ENCODE measurements around the gene CCDC183. TPM values are rescaled to one million over a fixed set of nuclear protein-coding genes. Genes with fewer than 3 reads are reported as not detected.
"Not testable (repeated sequence)": the region's sequence is repeated elsewhere in the genome, so short reads cannot be mapped to it uniquely, and the experiment has no call there.

The CCDC183 gene
- total and polyA plus RNA-seq, 9 donors = 0.47 to 11.8 (median 5.7) TPM

- TF ChIP-seq EP300 (IDR thresholded peaks at IDR 0.05) = no peak
- TF ChIP-seq POLR2A (IDR thresholded peaks at IDR 0.05) = no peak
- no peak for TF ChIP-seq CTCF (IDR thresholded peaks at IDR 0.05)
Measured at GRCh38 chr9:136753371-136754058, 42.6 kb upstream of the CCDC183 start.

GRCh38 chr9:136754059-136754572 lies 42.0 kb upstream of the CCDC183 start:
- Histone ChIP-seq H3K4me1 (ENCODE audit: insufficient read depth) (no peaks in the 10 kb centered on the region), H3K9me3 (no peaks in the 10 kb centered on the region), H3K27me3 (no peaks in the 10 kb centered on the region), H3K4me3 (no peak overlapping the region), H3K27ac (no peak overlapping the region), H3K36me3 (no peaks in the 10 kb centered on the region)
- DNase-seq = no peak
- 76 to 82% (median 76%) methylated on average over 17 of the region's 17 CpGs for WGBS, 3 donors
- TF ChIP-seq POLR2A (IDR thresholded peaks at IDR 0.05) (no peak), CTCF (IDR thresholded peaks at IDR 0.05) (no peak), EP300 (IDR thresholded peaks at IDR 0.05) (no peak)
- intact Hi-C loops (cut with DNase I) = no loop called here

More at GRCh38 chr9:136753371-136754058, 42.6 kb upstream of the CCDC183 start:
- intact Hi-C loops (cut with DNase I) = no loop called here
- no peak overlapping the region for H3K27ac ChIP-seq
- H3K4me1 ChIP-seq (ENCODE audit: insufficient read depth) = no peaks in the 10 kb centered on the region
- no peaks in the 10 kb centered on the region for H3K9me3 ChIP-seq
- WGBS, 3 donors = 81 to 88% (median 87%) methylated on average over 29 to 31 of the region's 31 CpGs
- H3K4me3 ChIP-seq = no peak overlapping the region
- no peak for DNase-seq
- H3K27me3 ChIP-seq = no peaks in the 10 kb centered on the region
- H3K36me3 ChIP-seq = no peaks in the 10 kb centered on the region

- no peak overlapping the region for H3K4me3 ChIP-seq
- H3K27me3 ChIP-seq = no peaks in the 10 kb centered on the region
- intact Hi-C loops (cut with DNase I) = no loop called here
- H3K27ac ChIP-seq = no peak overlapping the region
- WGBS, 3 donors = 71 to 75% (median 74%) methylated on average over 24 of the region's 24 CpGs
- H3K4me1 ChIP-seq (ENCODE audit: insufficient read depth) = no peaks in the 10 kb centered on the region
- no peaks in the 10 kb centered on the region for H3K9me3 ChIP-seq
- no peak for DNase-seq
- no peaks in the 10 kb centered on the region for H3K36me3 ChIP-seq
- TF ChIP-seq EP300 (IDR thresholded peaks at IDR 0.05) (no peak), POLR2A (IDR thresholded peaks at IDR 0.05) (no peak), CTCF (IDR thresholded peaks at IDR 0.05) (no peak)
Measured at GRCh38 chr9:136754626-136755301, 41.4 kb upstream of the CCDC183 start.

GRCh38 chr9:136755302-136756133 lies 40.6 kb upstream of the CCDC183 start:
- H3K27me3 ChIP-seq; intact Hi-C loops (cut with DNase I); H3K27ac ChIP-seq; H3K4me3 ChIP-seq; H3K36me3 ChIP-seq; H3K4me1 ChIP-seq (ENCODE audit: insufficient read depth); DNase-seq; H3K9me3 ChIP-seq: not testable (repeated sequence)
- 80 to 81% (median 81%) methylated on average over 22 of the region's 22 CpGs for WGBS, 3 donors
